GM18951 (cell line): ENCODE data around the gene TAF3.

ENCODE experiments used
- POLR2A ChIP-seq: IDR thresholded peaks from 4 replicates; pipeline ENCODE4 v1.6.1; 2011; ENCODE audit warnings: mild to moderate bottlenecking; ENCODE audit not compliant: insufficient read length, insufficient read depth; ENCODE audit errors: extremely low read depth
- in situ Hi-C: fragments of 300-500 bp; cut with MboI; formaldehyde crosslinking; loops from one replicate; pipeline ENCODE4 v1.12.0; 2022; ENCODE audit warnings: low sequenced_read_pairs, mixed read lengths, inconsistent platforms; ENCODE audit not compliant: unreplicated experiment

The TAF3 gene

GRCh38 chr10:7942316-7942715 lies 124.0 kb downstream of the TAF3 start:
- no peak for TF ChIP-seq POLR2A
- in situ Hi-C loops, result no loop called here

- no peak for TF ChIP-seq POLR2A
These were observed 124.6 kb downstream of the TAF3 start for GRCh38 chr10:7942859-7943258.

GRCh38 chr10:7944215-7944480 lies 125.8 kb downstream of the TAF3 start:
- TF ChIP-seq POLR2A, result no peak
- in situ Hi-C loops, result no loop called here

More at GRCh38 chr10:7942859-7943258, 124.6 kb downstream of the TAF3 start:
- in situ Hi-C loops, result no loop called here

- in situ Hi-C loops, result no loop called here
- no peak for TF ChIP-seq POLR2A
These were observed 126.2 kb downstream of the TAF3 start for GRCh38 chr10:7944537-7944936.

- in situ Hi-C loops, result no loop called here
- no peak for TF ChIP-seq POLR2A
These were observed 126.7 kb downstream of the TAF3 start for GRCh38 chr10:7945034-7945433.

- in situ Hi-C loops, result no loop called here
- no peak for TF ChIP-seq POLR2A
These were observed 127.3 kb downstream of the TAF3 start for GRCh38 chr10:7945469-7946187.

GRCh38 chr10:7948371-7949000 lies 130.2 kb downstream of the TAF3 start:
- in situ Hi-C loops, result no loop called here

GRCh38 chr10:7950981-7951847 lies 132.9 kb downstream of the TAF3 start:
- in situ Hi-C loops, result no loop called here
- TF ChIP-seq POLR2A, result no peak

More at GRCh38 chr10:7948371-7949000, 130.2 kb downstream of the TAF3 start:
- no peak for TF ChIP-seq POLR2A

- TF ChIP-seq POLR2A, result no peak
- in situ Hi-C loops, result no loop called here
These were observed 134.0 kb downstream of the TAF3 start for GRCh38 chr10:7952266-7952665.

- TF ChIP-seq POLR2A, result no peak
- in situ Hi-C loops, result no loop called here
These were observed 135.1 kb downstream of the TAF3 start for GRCh38 chr10:7953447-7953846.

GRCh38 chr10:7955446-7955845 lies 137.1 kb downstream of the TAF3 start:
- in situ Hi-C loops, result no loop called here
- no peak for TF ChIP-seq POLR2A

GRCh38 chr10:7956508-7956907 lies 138.2 kb downstream of the TAF3 start:
- TF ChIP-seq POLR2A, result no peak
- in situ Hi-C loops, result no loop called here

- in situ Hi-C loops, result no loop called here
- no peak for TF ChIP-seq POLR2A
These were observed 139.3 kb downstream of the TAF3 start for GRCh38 chr10:7957591-7957990.
